Liver (tissue), 3 donors: Measurements from ENCODE around the gene MUC6.

Experiments used
- CTCF ChIP-seq: fragments of 150-350 bp; IDR thresholded peaks from 2 replicates; pipeline ENCODE4 v1.5.1; 2017; ENCODE audit warnings: improper control_type of control experiment, low read depth, low read length; ENCODE audit not compliant: missing input control
- EGR1 ChIP-seq, 2 donors: IDR thresholded peaks; 2 replicates each; pipeline ENCODE4 v1.6.1; 2016 to 2018; ENCODE audit warnings: antibody characterized with exemption in 2 of 2, low read depth in 2 of 2
- FOXA1 ChIP-seq: IDR thresholded peaks from 2 replicates; pipeline ENCODE4 v1.6.1; 2016; ENCODE audit warnings: antibody characterized with exemption
- GABPA ChIP-seq, 2 donors: IDR thresholded peaks in 1 of 2; conservative IDR thresholded peaks in 1 of 2; 2 replicates each; pipeline ENCODE4 v1.6.1; 2016; ENCODE audit warnings: antibody characterized with exemption in 2 of 2, mild to moderate bottlenecking in 1 of 2, moderate library complexity in 1 of 2
- JUND ChIP-seq, 2 donors: IDR thresholded peaks; 2 replicates each; pipeline ENCODE4 v1.6.1; 2016; ENCODE audit warnings: antibody characterized with exemption in 2 of 2
- RAD21 ChIP-seq, 2 donors: IDR thresholded peaks; 2 replicates each; pipeline ENCODE4 v1.6.1; 2016; ENCODE audit warnings: antibody characterized with exemption in 2 of 2, mild to moderate bottlenecking in 2 of 2
- SP1 ChIP-seq: IDR thresholded peaks from 2 replicates; pipeline ENCODE4 v1.6.1; 2018; ENCODE audit warnings: antibody characterized with exemption, mild to moderate bottlenecking
- TAF1 ChIP-seq: conservative IDR thresholded peaks from 2 replicates; pipeline ENCODE4 v1.6.1; 2016; ENCODE audit warnings: antibody characterized with exemption, mild to moderate bottlenecking
- YY1 ChIP-seq: IDR thresholded peaks from 2 replicates; pipeline ENCODE4 v1.6.1; 2016; ENCODE audit warnings: antibody characterized with exemption, mild to moderate bottlenecking
- TF ChIP-seq, protein P1 (sequence below): IDR thresholded peaks from 2 replicates; pipeline ENCODE4 v1.6.1; 2016; ENCODE audit warnings: antibody characterized with exemption
- TF ChIP-seq, protein P2 (sequence below): IDR thresholded peaks from 2 replicates; pipeline ENCODE4 v1.6.1; 2016; ENCODE audit warnings: antibody characterized with exemption, mild to moderate bottlenecking
- TF ChIP-seq, protein P3 (sequence below): IDR thresholded peaks from 2 replicates; pipeline ENCODE4 v1.6.1; 2016; ENCODE audit warnings: antibody characterized with exemption
- TF ChIP-seq, protein P4 (sequence below): IDR thresholded peaks from 2 replicates; pipeline ENCODE4 v1.6.1; 2016; ENCODE audit warnings: antibody characterized with exemption
- donor health status: healthy.
- donor health status: healthy.

- TF ChIP-seq CTCF (no peak), TAF1 (no peak), GABPA (IDR thresholded peaks at IDR 0.05 in 1 of 2, conservative IDR thresholded peaks at IDR 0.05 in 1 of 2) (no peak), JUND (IDR thresholded peaks at IDR 0.05) (no peak), YY1 (no peak), EGR1 (IDR thresholded peaks at IDR 0.05; ENCODE audit: low read depth in 2 of 2) (no peak), RAD21 (IDR thresholded peaks at IDR 0.05) (no peak), SP1 (no peak), FOXA1 (no peak)
- TF ChIP-seq, protein P1, sequence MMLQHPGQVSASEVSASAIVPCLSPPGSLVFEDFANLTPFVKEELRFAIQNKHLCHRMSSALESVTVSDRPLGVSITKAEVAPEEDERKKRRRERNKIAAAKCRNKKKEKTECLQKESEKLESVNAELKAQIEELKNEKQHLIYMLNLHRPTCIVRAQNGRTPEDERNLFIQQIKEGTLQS, result no peak
- TF ChIP-seq, protein P2, sequence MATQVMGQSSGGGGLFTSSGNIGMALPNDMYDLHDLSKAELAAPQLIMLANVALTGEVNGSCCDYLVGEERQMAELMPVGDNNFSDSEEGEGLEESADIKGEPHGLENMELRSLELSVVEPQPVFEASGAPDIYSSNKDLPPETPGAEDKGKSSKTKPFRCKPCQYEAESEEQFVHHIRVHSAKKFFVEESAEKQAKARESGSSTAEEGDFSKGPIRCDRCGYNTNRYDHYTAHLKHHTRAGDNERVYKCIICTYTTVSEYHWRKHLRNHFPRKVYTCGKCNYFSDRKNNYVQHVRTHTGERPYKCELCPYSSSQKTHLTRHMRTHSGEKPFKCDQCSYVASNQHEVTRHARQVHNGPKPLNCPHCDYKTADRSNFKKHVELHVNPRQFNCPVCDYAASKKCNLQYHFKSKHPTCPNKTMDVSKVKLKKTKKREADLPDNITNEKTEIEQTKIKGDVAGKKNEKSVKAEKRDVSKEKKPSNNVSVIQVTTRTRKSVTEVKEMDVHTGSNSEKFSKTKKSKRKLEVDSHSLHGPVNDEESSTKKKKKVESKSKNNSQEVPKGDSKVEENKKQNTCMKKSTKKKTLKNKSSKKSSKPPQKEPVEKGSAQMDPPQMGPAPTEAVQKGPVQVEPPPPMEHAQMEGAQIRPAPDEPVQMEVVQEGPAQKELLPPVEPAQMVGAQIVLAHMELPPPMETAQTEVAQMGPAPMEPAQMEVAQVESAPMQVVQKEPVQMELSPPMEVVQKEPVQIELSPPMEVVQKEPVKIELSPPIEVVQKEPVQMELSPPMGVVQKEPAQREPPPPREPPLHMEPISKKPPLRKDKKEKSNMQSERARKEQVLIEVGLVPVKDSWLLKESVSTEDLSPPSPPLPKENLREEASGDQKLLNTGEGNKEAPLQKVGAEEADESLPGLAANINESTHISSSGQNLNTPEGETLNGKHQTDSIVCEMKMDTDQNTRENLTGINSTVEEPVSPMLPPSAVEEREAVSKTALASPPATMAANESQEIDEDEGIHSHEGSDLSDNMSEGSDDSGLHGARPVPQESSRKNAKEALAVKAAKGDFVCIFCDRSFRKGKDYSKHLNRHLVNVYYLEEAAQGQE, result no peak
- TF ChIP-seq, protein P3, sequence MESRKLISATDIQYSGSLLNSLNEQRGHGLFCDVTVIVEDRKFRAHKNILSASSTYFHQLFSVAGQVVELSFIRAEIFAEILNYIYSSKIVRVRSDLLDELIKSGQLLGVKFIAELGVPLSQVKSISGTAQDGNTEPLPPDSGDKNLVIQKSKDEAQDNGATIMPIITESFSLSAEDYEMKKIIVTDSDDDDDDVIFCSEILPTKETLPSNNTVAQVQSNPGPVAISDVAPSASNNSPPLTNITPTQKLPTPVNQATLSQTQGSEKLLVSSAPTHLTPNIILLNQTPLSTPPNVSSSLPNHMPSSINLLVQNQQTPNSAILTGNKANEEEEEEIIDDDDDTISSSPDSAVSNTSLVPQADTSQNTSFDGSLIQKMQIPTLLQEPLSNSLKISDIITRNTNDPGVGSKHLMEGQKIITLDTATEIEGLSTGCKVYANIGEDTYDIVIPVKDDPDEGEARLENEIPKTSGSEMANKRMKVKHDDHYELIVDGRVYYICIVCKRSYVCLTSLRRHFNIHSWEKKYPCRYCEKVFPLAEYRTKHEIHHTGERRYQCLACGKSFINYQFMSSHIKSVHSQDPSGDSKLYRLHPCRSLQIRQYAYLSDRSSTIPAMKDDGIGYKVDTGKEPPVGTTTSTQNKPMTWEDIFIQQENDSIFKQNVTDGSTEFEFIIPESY, result no peak
- TF ChIP-seq, protein P4, sequence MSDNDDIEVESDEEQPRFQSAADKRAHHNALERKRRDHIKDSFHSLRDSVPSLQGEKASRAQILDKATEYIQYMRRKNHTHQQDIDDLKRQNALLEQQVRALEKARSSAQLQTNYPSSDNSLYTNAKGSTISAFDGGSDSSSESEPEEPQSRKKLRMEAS, result no peak
Measured at GRCh38 chr11:1038921-1039320, 2.4 kb upstream of the MUC6 start.
